GM12865 (cell line): ENCODE data around the gene PCDHGA7.
"Not testable (repeated sequence)": the region's sequence is repeated elsewhere in the genome, so short reads cannot be mapped to it uniquely, and the experiment has no call there.

Experiments
- DNase-seq: peaks from one replicate; pipeline ENCODE4 v3.0.0; 2010; ENCODE audit warnings: low read depth
- H3K4me3 ChIP-seq: 2 replicates; pipeline ENCODE4 v1.5.1; 2011; ENCODE audit warnings: mild to moderate bottlenecking, low read depth, low read length, control low read depth
- CTCF ChIP-seq: IDR thresholded peaks from 2 replicates; pipeline ENCODE4 v1.5.1; 2011; ENCODE audit warnings: low read length, control low read depth, low read depth, inconsistent platforms; ENCODE audit not compliant: insufficient read depth; ENCODE audit errors: missing control alignments

Gene PCDHGA7

DNA sequence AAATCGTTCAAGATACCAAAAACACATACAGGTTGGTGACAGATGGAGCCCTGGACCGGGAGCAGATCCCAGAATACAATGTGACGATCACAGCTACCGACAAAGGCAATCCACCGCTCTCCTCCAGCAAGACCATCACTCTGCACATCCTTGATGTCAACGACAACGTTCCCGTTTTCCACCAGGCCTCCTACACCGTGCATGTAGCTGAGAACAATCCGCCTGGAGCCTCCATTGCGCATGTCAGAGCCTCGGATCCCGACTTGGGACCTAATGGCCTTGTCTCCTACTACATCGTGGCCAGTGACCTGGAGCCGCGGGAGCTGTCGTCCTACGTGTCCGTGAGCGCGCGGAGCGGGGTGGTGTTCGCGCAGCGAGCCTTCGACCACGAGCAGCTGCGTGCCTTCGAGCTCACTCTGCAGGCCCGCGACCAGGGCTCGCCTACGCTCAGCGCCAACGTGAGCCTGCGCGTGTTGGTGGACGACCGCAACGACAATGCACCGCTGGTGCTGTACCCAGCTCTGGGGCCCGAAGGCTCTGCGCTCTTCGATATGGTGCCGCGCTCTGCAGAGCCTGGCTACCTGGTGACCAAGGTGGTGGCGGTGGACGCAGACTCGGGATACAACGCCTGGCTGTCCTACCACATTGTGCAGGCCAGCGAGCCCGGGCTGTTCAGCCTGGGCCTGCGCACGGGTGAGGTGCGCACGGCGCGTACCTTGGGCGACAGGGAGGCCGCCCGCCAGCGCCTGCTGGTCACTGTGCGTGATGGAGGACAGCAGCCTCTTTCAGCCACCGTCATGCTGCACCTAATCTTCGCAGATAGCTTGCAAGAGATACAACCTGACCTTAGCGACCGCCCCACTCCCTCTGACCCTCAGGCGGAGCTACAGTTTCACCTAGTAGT, 10.7 kb upstream of the PCDHGA7 start:
- no peak for TF ChIP-seq CTCF
- DNase-seq, result no peak
- H3K4me3 ChIP-seq, result no peak overlapping the region

DNA sequence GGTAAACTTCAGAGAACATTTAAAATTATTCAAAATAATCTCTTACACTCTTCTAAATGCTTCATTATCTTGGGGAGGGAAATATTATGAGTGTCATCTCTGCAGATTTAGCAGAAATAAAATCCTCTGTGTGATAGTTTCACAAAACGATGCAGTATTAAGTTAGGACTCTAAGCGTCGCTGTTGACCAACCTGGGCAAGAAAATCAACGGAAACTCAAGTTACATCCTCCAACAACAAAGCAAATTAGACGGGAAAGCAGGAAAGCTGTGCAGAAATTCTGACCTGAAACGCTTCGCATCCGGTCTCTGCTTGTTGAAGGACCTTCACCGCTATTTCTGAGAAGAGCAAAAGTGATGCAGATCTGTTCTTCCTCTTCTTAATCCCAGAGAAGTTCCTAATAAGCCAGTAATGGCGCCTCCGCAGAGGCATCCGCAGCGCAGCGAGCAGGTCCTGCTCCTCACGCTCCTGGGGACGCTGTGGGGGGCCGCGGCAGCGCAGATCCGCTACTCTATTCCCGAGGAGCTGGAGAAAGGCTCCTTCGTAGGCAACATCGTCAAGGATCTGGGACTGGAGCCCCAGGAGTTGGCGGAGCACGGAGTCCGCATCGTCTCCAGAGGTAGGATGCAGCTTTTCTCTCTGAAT, 8.7 kb upstream of the PCDHGA7 start, which contains the start of gene PCDHGA6:
PCDHGA6 (plus strand) TSS at position 219 of the 645 bp plus-strand sequence; CDS start at position 412, 193 bp downstream.
- H3K4me3 ChIP-seq, result no peak within 1 kb of the TSS
- DNase-seq, result no peak
- peak; percentile 28 for TF ChIP-seq CTCF

DNA sequence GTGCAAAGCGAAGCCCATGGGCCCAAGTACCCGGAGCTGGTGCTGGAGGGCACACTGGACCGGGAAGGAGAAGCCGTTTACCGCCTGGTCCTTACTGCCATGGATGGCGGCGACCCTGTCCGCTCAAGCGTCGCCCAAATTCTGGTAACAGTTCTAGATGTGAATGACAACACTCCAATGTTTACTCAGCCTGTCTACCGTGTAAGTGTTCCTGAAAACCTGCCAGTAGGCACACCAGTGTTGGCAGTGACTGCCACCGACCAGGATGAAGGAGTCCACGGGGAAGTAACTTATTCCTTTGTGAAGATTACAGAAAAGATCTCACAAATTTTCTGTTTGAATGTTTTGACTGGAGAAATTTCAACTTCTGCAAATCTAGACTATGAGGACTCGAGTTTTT, 7.9 kb upstream of the PCDHGA7 start:
- TF ChIP-seq CTCF, result no peak
- no peak for DNase-seq
- no peak overlapping the region for H3K4me3 ChIP-seq

DNA sequence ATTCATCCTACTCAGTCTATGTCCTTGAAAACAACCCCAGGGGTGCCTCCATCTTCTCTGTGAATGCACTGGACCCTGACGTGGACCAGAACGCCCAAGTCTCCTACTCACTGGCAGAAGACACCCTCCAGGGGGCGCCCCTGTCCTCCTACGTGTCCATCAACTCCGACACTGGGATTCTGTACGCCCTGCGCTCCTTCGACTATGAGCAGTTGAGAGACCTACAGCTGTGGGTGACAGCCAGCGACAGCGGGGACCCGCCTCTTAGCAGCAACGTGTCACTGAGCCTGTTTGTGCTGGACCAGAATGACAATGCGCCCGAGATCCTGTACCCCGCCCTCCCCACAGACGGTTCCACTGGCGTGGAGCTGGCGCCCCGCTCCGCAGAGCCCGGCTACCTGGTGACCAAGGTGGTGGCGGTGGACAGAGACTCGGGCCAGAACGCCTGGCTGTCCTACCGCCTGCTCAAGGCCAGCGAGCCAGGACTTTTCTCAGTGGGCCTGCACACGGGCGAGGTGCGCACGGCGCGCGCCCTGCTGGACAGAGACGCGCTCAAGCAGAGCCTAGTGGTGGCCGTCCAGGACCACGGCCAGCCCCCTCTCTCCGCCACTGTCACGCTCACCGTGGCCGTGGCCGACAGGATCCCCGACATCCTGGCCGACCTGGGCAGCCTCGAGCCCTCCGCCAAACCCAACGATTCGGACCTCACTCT, 6.9 kb upstream of the PCDHGA7 start:
- not testable (repeated sequence) for H3K4me3 ChIP-seq, DNase-seq

DNA sequence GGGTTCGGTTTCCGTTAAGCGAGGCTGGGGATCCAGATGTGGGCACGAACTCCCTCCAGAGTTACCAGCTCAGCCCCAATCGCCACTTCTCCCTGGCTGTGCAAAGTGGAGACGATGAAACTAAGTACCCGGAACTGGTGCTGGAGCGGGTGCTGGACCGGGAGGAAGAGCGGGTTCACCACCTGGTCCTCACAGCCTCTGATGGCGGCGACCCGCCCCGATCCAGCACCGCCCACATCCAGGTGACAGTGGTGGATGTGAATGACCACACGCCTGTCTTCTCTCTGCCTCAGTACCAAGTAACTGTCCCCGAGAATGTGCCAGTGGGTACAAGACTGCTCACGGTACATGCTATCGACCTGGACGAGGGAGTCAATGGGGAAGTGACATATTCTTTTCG, 803 bp downstream of the PCDHGA7 start:
- no peak overlapping the region for H3K4me3 ChIP-seq
- TF ChIP-seq CTCF, result no peak
- no peak for DNase-seq

DNA sequence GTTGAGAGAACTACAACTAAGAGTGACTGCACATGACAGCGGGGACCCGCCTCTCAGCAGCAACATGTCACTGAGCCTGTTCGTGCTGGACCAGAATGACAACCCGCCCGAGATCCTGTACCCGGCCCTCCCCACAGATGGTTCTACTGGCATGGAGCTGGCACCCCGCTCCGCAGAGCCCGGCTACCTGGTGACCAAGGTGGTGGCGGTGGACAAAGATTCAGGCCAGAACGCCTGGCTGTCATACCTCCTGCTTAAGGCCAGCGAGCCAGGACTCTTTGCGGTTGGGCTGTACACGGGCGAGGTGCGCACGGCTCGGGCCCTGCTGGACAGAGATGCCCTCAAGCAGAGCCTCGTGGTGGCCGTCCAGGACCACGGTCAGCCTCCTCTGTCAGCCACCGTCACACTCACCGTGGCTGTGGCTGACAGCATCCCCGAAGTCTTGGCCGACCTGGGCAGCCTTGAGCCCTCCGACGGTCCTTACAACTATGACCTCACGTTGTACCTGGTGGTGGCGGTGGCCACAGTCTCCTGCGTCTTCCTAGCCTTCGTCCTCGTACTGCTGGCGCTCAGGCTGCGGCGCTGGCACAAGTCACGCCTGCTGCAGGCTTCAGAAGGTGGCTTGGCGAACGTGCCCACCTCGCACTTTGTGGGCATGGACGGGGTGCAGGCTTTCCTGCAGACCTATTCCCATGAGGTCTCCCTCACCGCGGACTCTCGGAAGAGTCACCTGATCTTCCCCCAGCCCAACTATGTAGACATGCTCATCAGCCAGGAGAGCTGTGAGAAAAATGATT, 2.1 kb downstream of the PCDHGA7 start:
- DNase-seq, result no peak
- no peak overlapping the region for H3K4me3 ChIP-seq
- no peak for TF ChIP-seq CTCF
